ENCODE measurements around the gene TCF7L2.
A peak's percentile ranks its signal among the peaks of the same experiment; 100 is the strongest.

TCF7L2 gene

GRCh38 chr10:113151190-113151666 is 201.2 kb downstream of the TCF7L2 start:
- peak overlapping the region; percentile 46 for H3K27ac ChIP-seq
- peaks cover 11 to 12% of the 10 kb centered on the region in 2 experiments for H3K4me1 ChIP-seq (ENCODE audit: control insufficient read depth in 1 of 2, insufficient read depth in 1 of 2, low read depth in 1 of 2, low read length in 1 of 2)
- TF ChIP-seq CTCF (IDR thresholded peaks at IDR 0.05): no peak
- no peak overlapping the region for H3K4me3 ChIP-seq (ENCODE audit: low read depth in 1 of 2, low read length in 1 of 2)
- H3K9me3 ChIP-seq: no peaks in the 10 kb centered on the region
- H3K36me3 ChIP-seq: peaks cover 50% of the 10 kb centered on the region
- no peaks in the 10 kb centered on the region for H3K27me3 ChIP-seq

GRCh38 chr10:113153493-113154102 is 203.6 kb downstream of the TCF7L2 start:
- no peaks in the 10 kb centered on the region for H3K27me3 ChIP-seq
- no peak for TF ChIP-seq CTCF (IDR thresholded peaks at IDR 0.05)
- H3K4me3 ChIP-seq (ENCODE audit: low read depth in 1 of 2, low read length in 1 of 2): no peak overlapping the region
- H3K36me3 ChIP-seq: peaks cover 55% of the 10 kb centered on the region
- H3K27ac ChIP-seq: no peak overlapping the region
- H3K4me1 ChIP-seq (ENCODE audit: control insufficient read depth in 1 of 2, insufficient read depth in 1 of 2, low read depth in 1 of 2, low read length in 1 of 2): peaks cover 11 to 12% of the 10 kb centered on the region in 2 experiments
- H3K9me3 ChIP-seq: no peaks in the 10 kb centered on the region

- no peaks in the 10 kb centered on the region for H3K9me3 ChIP-seq
- H3K36me3 ChIP-seq: peaks cover 55% of the 10 kb centered on the region
- no peak for TF ChIP-seq CTCF (IDR thresholded peaks at IDR 0.05)
- no peak overlapping the region for H3K27ac ChIP-seq
- no peaks in the 10 kb centered on the region for H3K4me1 ChIP-seq (ENCODE audit: control insufficient read depth in 1 of 2, insufficient read depth in 1 of 2, low read depth in 1 of 2, low read length in 1 of 2)
- no peaks in the 10 kb centered on the region for H3K27me3 ChIP-seq
- no peak overlapping the region for H3K4me3 ChIP-seq (ENCODE audit: low read depth in 1 of 2, low read length in 1 of 2)
Observed at GRCh38 chr10:113157441-113157840, 207.4 kb downstream of the TCF7L2 start.

GRCh38 chr10:113158183-113158582 is 208.1 kb downstream of the TCF7L2 start:
- Histone ChIP-seq H3K36me3 (peaks cover 47% of the 10 kb centered on the region), H3K4me3 (ENCODE audit: low read depth in 1 of 2, low read length in 1 of 2) (no peak overlapping the region), H3K4me1 (ENCODE audit: control insufficient read depth in 1 of 2, insufficient read depth in 1 of 2, low read depth in 1 of 2, low read length in 1 of 2) (no peaks in the 10 kb centered on the region), H3K27ac (no peak overlapping the region), H3K27me3 (no peaks in the 10 kb centered on the region), H3K9me3 (no peaks in the 10 kb centered on the region)
- no peak for TF ChIP-seq CTCF (IDR thresholded peaks at IDR 0.05)

GRCh38 chr10:113159563-113159962 is 209.5 kb downstream of the TCF7L2 start:
- H3K36me3 ChIP-seq: peaks cover 36% of the 10 kb centered on the region
- no peak for TF ChIP-seq CTCF (IDR thresholded peaks at IDR 0.05)

More at GRCh38 chr10:113159563-113159962, 209.5 kb downstream of the TCF7L2 start:
- no peaks in the 10 kb centered on the region for H3K9me3 ChIP-seq
- H3K27ac ChIP-seq: no peak overlapping the region
- no peaks in the 10 kb centered on the region for H3K27me3 ChIP-seq
- no peaks in the 10 kb centered on the region for H3K4me1 ChIP-seq (ENCODE audit: control insufficient read depth in 1 of 2, insufficient read depth in 1 of 2, low read depth in 1 of 2, low read length in 1 of 2)
- no peak overlapping the region for H3K4me3 ChIP-seq (ENCODE audit: low read depth in 1 of 2, low read length in 1 of 2)

Measured in neutrophil (primary cell).